A549 (cell line): ENCODE data around the gene PRKAR1B. TPM values are rescaled to one million over a fixed set of nuclear protein-coding genes. Genes with fewer than 3 reads are reported as not detected.

Experiments used
- ATAC-seq, 2 experiments: fragments of 200-7000 bp in 1 of 2; fragments of >200 bp in 1 of 2; cut with Nextera tagmentation in 1 of 2; cut with Tn5 transposase in 1 of 2; 3 replicates each; pipeline versions ENCODE4 v1.8.0 to v1.9.1; 2018 to 2020; ENCODE audit warnings: mild to moderate bottlenecking in 1 of 2, moderate library complexity in 1 of 2
- CTCF ChIA-PET: fragments of 300-600 bp; sonication (Branson Sonifier 250); formaldehyde crosslinking; extraction: SDS; loops from one replicate; lab custom pipeline; 2021; ENCODE audit warnings: antibody characterized with exemption, inconsistent platforms; lab: Yijun Ruan, JAX
- POLR2A ChIA-PET: fragments of 350-600 bp; formaldehyde crosslinking; extraction: SDS; loops from one replicate; lab custom pipeline; 2021; ENCODE audit warnings: antibody characterized with exemption, inconsistent platforms; lab: Yijun Ruan, JAX
- DNase-seq, 2 experiments: peaks; one replicate each; pipeline versions ENCODE4 v3.0.0 to v3.0.0-alpha.2; 2011 to 2016; ENCODE audit warnings: low read depth in 1 of 2, low spot score in 1 of 2
- FAIRE-seq: peaks from 2 replicates; lab custom pipeline; 2011; peaks lifted over from hg19 to GRCh38; lab: Jason Lieb, UNC
- H3K27ac ChIP-seq, 2 experiments: fragments of >200 bp; sonication (Bioruptor Twin); formaldehyde crosslinking; 3 replicates each; pipeline ENCODE4 v1.5.1; 2016 to 2017
- H3K4me1 ChIP-seq: fragments of >200 bp; sonication (Bioruptor Twin); formaldehyde crosslinking; 3 replicates; pipeline ENCODE4 v1.6.1; 2016
- H3K4me2 ChIP-seq: fragments of >200 bp; sonication (Bioruptor Twin); formaldehyde crosslinking; 3 replicates; pipeline ENCODE4 v1.6.1; 2016
- H3K4me3 ChIP-seq: fragments of >200 bp; sonication (Bioruptor Twin); formaldehyde crosslinking; 3 replicates; pipeline ENCODE4 v1.5.1; 2016
- H3K9me3 ChIP-seq: fragments of >200 bp; sonication (Bioruptor Twin); formaldehyde crosslinking; 3 replicates; pipeline ENCODE4 v1.6.1; 2016
- CBX2 ChIP-seq: fragments of 200-600 bp; sonication (generic); IDR thresholded peaks from 2 replicates; pipeline ENCODE4 v1.6.1; 2016; ENCODE audit warnings: low read depth, mild to moderate bottlenecking, borderline replicate concordance
- CBX8 ChIP-seq: fragments of 200-600 bp; sonication (generic); IDR thresholded peaks from 2 replicates; pipeline ENCODE4 v1.6.1; 2016
- CHD2 ChIP-seq: fragments of 150-350 bp; IDR thresholded peaks from 2 replicates; pipeline ENCODE4 v1.6.1; 2014; ENCODE audit warnings: low read length; ENCODE audit not compliant: partially characterized antibody
- CHD4 ChIP-seq: fragments of 200-600 bp; sonication (generic); IDR thresholded peaks from 2 replicates; pipeline ENCODE4 v1.6.1; 2016; ENCODE audit warnings: antibody characterized with exemption, mild to moderate bottlenecking, borderline replicate concordance
- CTCF ChIP-seq: fragments of >200 bp; sonication (Bioruptor Twin); formaldehyde crosslinking; IDR thresholded peaks from 3 replicates; pipeline ENCODE4 v1.5.1; 2016
- FOSL2 ChIP-seq, 2 experiments: fragments of 450-650 bp in 1 of 2; fragments of >200 bp in 1 of 2; sonication (Bioruptor Twin) in 1 of 2; formaldehyde crosslinking; IDR thresholded peaks; 2 replicates each; pipeline versions ENCODE4 v1.5.0 to v1.6.1; 2016 to 2020; ENCODE audit warnings: mild to moderate bottlenecking in 1 of 2, moderate library complexity in 1 of 2
- GATA3 ChIP-seq: IDR thresholded peaks from 2 replicates; pipeline ENCODE4 v1.6.1; 2012; ENCODE audit warnings: borderline replicate concordance
- HDAC2 ChIP-seq: fragments of 200-600 bp; sonication (generic); IDR thresholded peaks from 2 replicates; pipeline ENCODE4 v1.6.1; 2016
- HMGXB4 ChIP-seq: fragments of 250-450 bp; sonication (Bioruptor Pico); IDR thresholded peaks from 2 replicates; pipeline ENCODE4 v1.5.0; 2021; ENCODE audit warnings: mild to moderate bottlenecking, moderate library complexity, borderline replicate concordance
- HOXA7 ChIP-seq: fragments of 250-450 bp; sonication (Bioruptor Pico); IDR thresholded peaks from 2 replicates; pipeline ENCODE4 v1.5.0; 2020; ENCODE audit warnings: mild to moderate bottlenecking, moderate library complexity
- HOXB13 ChIP-seq: fragments of 250-450 bp; sonication (Bioruptor Pico); IDR thresholded peaks from 2 replicates; pipeline ENCODE4 v1.5.0; 2020; ENCODE audit warnings: low read depth, mild to moderate bottlenecking, moderate library complexity
- KDM1A ChIP-seq: fragments of 200-600 bp; sonication (generic); IDR thresholded peaks from 2 replicates; pipeline ENCODE4 v1.6.1; 2016; ENCODE audit warnings: low read depth, mild to moderate bottlenecking
- KDM5A ChIP-seq: fragments of 200-600 bp; sonication (generic); IDR thresholded peaks from 2 replicates; pipeline ENCODE4 v1.6.1; 2016; ENCODE audit warnings: antibody characterized with exemption, mild to moderate bottlenecking
- MAFK ChIP-seq: fragments of 450-650 bp; IDR thresholded peaks from 2 replicates; pipeline ENCODE4 v1.6.1; 2014; ENCODE audit not compliant: partially characterized antibody
- MAX ChIP-seq: IDR thresholded peaks from 2 replicates; pipeline ENCODE4 v1.6.1; 2012
- MAZ ChIP-seq: fragments of 150-350 bp; IDR thresholded peaks from 2 replicates; pipeline ENCODE4 v1.6.1; 2014; ENCODE audit warnings: antibody characterized with exemption, low read depth, low read length, borderline replicate concordance
- MYC ChIP-seq: IDR thresholded peaks from 2 replicates; pipeline ENCODE4 v1.6.1; 2012; ENCODE audit warnings: mild to moderate bottlenecking, inconsistent platforms, low read length, improper control_type of control experiment, borderline replicate concordance
- NPAS2 ChIP-seq: fragments of 250-450 bp; sonication (Bioruptor Pico); IDR thresholded peaks from 2 replicates; pipeline ENCODE4 v1.8.0; 2022; ENCODE audit warnings: mild to moderate bottlenecking, moderate library complexity, borderline replicate concordance
- POLR2AphosphoS2 ChIP-seq: conservative IDR thresholded peaks from 2 replicates; pipeline ENCODE4 v1.6.1; 2012; ENCODE audit warnings: low read length, improper control_type of control experiment, inconsistent platforms
- REST ChIP-seq: fragments of 200-600 bp; sonication (generic); IDR thresholded peaks from 2 replicates; pipeline ENCODE4 v1.6.1; 2016; ENCODE audit warnings: antibody characterized with exemption, mild to moderate bottlenecking, moderate library complexity
- RFX5 ChIP-seq: fragments of 450-650 bp; IDR thresholded peaks from 2 replicates; pipeline ENCODE4 v1.7.1; 2014; ENCODE audit warnings: antibody characterized with exemption, mild to moderate bottlenecking, moderate library complexity
- ZSCAN20 ChIP-seq: fragments of 250-450 bp; sonication (Bioruptor Pico); IDR thresholded peaks from 2 replicates; pipeline ENCODE4 v1.8.0; 2022; ENCODE audit warnings: mild to moderate bottlenecking, moderate library complexity
- WGBS: methylation state at CpG from one replicate; pipeline ENCODE4 v1.1.6; 2017; ENCODE audit errors: missing lambda C conversion rate; 5-methylcytosine and 5-hydroxymethylcytosine counted together
- polyA plus RNA-seq, 4 experiments: library from polyadenylated mRNA; depleted of rRNA in 3 of 4; stranded (reverse); fragments of >200 nt; fragmentation: RNase III in 1 of 4; extraction: RNeasy Plus Mini Kit Qiagen cat#74134 plus additional on column Dnase treatment in 1 of 4; gene quantifications; 2 replicates in 3 of 4; 3 replicates in 1 of 4; pipeline ENCODE4 v1.2.3, GENCODE V29; 2011 to 2017

The PRKAR1B gene
- polyA plus RNA-seq, 2 of the 4 experiments (the other 2 are of a cell fraction): 10.1 to 33.7 TPM

GRCh38 chr7:680411-681127 is 46.5 kb downstream of the PRKAR1B start:
- Histone ChIP-seq H3K9me3 (peaks cover 21% of the 10 kb centered on the region), H3K4me3 (no peak overlapping the region), H3K4me2 (no peak overlapping the region), H3K27ac (no peak overlapping the region), H3K4me1 (no peaks in the 10 kb centered on the region)
- FAIRE-seq (no peak), DNase-seq (no peak), ATAC-seq (no peak)
- POLR2A ChIA-PET: no interaction called here
- WGBS: 95% methylated on average over 25 of the region's 25 CpGs
- CTCF ChIA-PET: interaction anchor here (0.6 kb wide), 1 partner anchor 11 kb away, joined by 3 read pairs; no protein-coding TSS in a partner anchor
- TF ChIP-seq POLR2AphosphoS2: no peak
- TF ChIP-seq MAFK: no peak
- TF ChIP-seq MAZ: no peak
- no peak for TF ChIP-seq CHD2
- no peak for TF ChIP-seq CTCF
- TF ChIP-seq HOXA7 (CRISPR knock-in tag): no peak
- TF ChIP-seq RFX5: no peak
- no peak for TF ChIP-seq HOXB13 (CRISPR knock-in tag)
- no peak for TF ChIP-seq CHD4
- no peak for TF ChIP-seq KDM5A

GRCh38 chr7:676972-677385 is 50.1 kb downstream of the PRKAR1B start:
- FAIRE-seq (no peak), DNase-seq (no peak), ATAC-seq (no peak)
- H3K4me2 ChIP-seq: no peak overlapping the region
- WGBS: 95% methylated on average over 22 of the region's 23 CpGs
- no peak overlapping the region for H3K27ac ChIP-seq
- ChIA-PET CTCF (interaction anchor here (0.9 kb wide), 1 partner anchor 40 kb away, joined by 5 read pairs; no protein-coding TSS in a partner anchor), POLR2A (no interaction called here)
- TF ChIP-seq HOXB13 (CRISPR knock-in tag) (no peak), CBX2 (no peak), HOXA7 (CRISPR knock-in tag) (no peak), KDM1A (no peak), GATA3 (no peak), MAX (no peak), MYC (no peak), POLR2AphosphoS2 (no peak), HDAC2 (no peak), FOSL2 (IDR thresholded peaks at IDR 0.05) (no peak), FOSL2 (CRISPR knock-in tag; IDR thresholded peaks at IDR 0.05) (no peak), REST (no peak), NPAS2 (CRISPR knock-in tag) (no peak), CBX8 (no peak), HMGXB4 (CRISPR knock-in tag) (no peak), ZSCAN20 (CRISPR knock-in tag) (no peak)
- no peak overlapping the region for H3K4me3 ChIP-seq
- no peaks in the 10 kb centered on the region for H3K4me1 ChIP-seq
- H3K9me3 ChIP-seq: no peaks in the 10 kb centered on the region
